Fibroblast of mammary gland (primary cell): ENCODE data around the gene MAK.

Experiments used
- DNase-seq: peaks from one replicate; pipeline ENCODE4 v3.0.0-alpha.2; 2010; ENCODE audit warnings: low read depth
- H3K4me3 ChIP-seq: 2 replicates; pipeline ENCODE4 v1.5.1; 2011; ENCODE audit warnings: low read depth, mild to moderate bottlenecking, low read length, moderate library complexity; ENCODE audit not compliant: control insufficient read depth
- CTCF ChIP-seq: conservative IDR thresholded peaks from 2 replicates; pipeline ENCODE4 v1.5.1; 2011; ENCODE audit warnings: low read depth, low read length, inconsistent platforms; ENCODE audit not compliant: control insufficient read depth, insufficient read depth

Gene MAK

DNA sequence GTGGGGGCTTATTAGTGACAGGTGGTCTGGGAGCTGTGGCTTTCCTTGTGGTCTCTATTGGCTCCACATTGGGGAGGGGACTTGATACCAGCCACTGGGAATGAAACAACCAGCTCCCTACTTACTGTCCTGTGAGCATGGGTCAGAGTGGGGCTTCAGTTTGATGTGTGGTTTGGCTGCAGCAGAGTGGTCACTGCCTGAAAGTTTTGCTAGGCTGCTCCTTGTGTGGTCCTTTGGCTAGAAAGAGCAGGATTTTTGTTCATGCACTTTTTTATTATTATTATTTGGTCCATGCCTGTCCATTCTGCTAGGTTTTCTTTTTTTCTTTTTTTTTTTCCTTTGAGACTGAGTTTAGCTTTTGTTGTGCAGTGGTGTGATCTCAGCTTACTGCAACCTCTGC is 98.3 kb downstream of the MAK start:
- TF ChIP-seq CTCF: no peak

DNA sequence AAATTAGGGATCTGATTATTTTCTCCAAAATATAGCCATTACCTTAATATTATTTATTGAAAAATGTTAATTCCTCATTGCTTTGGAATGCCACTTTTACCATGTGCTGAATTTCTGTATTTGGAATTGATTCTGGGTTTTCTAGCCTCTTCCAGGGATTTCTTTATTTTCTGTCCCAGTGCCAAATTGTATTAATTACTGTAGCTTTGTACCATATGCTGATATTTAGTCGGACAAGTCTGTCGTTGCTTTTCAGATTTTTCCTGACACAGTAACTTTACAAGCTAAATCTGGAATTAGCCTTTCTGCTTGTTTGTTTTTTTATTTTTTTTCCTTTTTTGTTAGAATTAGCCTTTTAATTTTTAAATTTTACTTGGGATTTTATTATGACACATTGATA is 101.6 kb downstream of the MAK start:
- DNase-seq: no peak
- no peak for TF ChIP-seq CTCF
- no peak overlapping the region for H3K4me3 ChIP-seq

More for the DNA sequence above, 98.3 kb downstream of the MAK start:
- H3K4me3 ChIP-seq: no peak overlapping the region
- DNase-seq: no peak

- TF ChIP-seq CTCF: no peak
- H3K4me3 ChIP-seq: no peak overlapping the region
- DNase-seq: no peak
These were observed 104.5 kb downstream of the MAK start for GRCh38 chr6:10733863-10734262.

- DNase-seq: no peak
- TF ChIP-seq CTCF: no peak
- no peak overlapping the region for H3K4me3 ChIP-seq
These were observed 105.1 kb downstream of the MAK start for GRCh38 chr6:10733151-10733715.

GRCh38 chr6:10730254-10730653 is 108.1 kb downstream of the MAK start:
- DNase-seq: no peak
- TF ChIP-seq CTCF: no peak
- no peak overlapping the region for H3K4me3 ChIP-seq

DNA sequence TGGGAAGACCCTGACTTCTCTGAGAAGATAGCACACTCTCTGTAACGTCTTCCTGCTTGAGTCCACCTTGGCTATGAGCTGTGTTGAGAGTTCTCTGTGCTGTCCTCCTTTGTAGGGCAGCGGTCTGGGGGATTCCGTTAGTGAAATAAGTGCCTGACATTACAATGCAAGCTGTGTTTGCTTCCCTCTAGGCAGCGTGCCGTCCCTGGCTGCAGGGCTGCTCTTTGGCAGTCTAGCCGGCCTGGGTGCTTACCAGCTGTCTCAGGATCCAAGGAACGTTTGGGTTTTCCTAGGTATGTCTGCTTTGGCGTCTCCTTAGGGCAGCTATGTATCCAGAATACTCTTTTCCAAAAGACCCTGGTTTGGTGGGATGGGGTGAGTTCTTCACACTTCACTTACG is 112.6 kb downstream of the MAK start:
- no peak for TF ChIP-seq CTCF
- no peak for DNase-seq
- H3K4me3 ChIP-seq: no peak overlapping the region

- H3K4me3 ChIP-seq: no peak overlapping the region
- TF ChIP-seq CTCF: no peak
- no peak for DNase-seq
These were observed 113.3 kb downstream of the MAK start for GRCh38 chr6:10725044-10725443.
